Measurements from ENCODE around the gene IFITM10.
"Not testable (repeated sequence)": the region's sequence is repeated elsewhere in the genome, so short reads cannot be mapped to it uniquely, and the experiment has no call there.

Gene IFITM10

DNA sequence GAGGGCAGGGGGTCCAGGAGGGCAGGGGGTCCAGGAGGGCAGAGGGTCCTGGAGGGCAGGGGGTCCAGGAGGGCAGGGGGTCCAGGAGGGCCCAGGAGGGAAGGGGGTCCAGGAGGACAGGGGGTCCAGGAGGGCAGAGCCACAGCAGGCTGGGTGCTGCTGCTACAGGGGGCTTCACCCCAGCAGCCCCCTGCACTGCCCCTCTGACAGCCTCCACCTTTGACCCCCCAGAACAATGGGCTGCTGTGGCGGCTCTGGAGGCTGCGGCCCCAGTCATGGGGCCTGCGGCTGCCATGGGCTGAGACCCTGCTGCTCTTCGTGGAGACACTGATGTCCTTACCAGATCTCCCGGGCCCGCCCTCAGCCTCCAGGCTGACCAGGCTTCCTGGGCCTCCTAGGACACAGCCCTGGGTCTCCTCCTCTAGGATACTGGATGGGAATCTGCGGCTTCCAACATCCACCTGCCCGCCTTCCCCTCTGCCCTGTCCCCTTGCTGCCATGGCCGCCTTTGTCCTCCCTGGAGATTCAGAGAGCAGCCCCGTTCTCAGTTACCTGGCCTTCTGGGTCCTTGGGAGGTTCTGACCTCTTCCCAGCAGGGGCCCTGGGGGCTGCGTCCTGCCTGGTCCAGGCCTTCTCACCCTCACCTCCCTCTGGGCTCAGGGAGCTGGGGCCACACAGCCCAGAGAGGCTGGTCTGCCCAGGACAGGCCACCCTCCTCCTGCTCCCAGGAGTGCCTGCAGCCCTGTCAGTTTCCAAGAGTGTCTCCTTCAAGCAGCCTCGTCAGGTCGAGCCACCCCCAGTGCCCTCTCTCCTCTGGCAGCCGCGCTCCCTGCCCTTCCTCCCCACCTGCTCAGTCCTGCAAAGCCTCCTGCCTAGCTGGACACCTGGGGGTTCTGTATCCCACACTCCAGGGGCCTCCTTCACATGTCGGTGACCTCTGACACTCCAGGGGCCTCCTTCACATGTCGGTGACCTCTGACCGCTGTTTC, 65.2 kb downstream of the IFITM10 start:
- peaks cover 43% of the 10 kb centered on the region for H3K27me3 Mint-ChIP-seq
- H3K27ac Mint-ChIP-seq (ENCODE audit: low read depth); ATAC-seq (replicated peaks; ENCODE audit: extremely low read depth, poor library complexity, severe bottlenecking); H3K4me3 Mint-ChIP-seq; DNase-seq (ENCODE audit: low spot score in 2 of 2); H3K4me1 Mint-ChIP-seq; H3K36me3 Mint-ChIP-seq (ENCODE audit: insufficient read depth); H3K9me3 Mint-ChIP-seq: not testable (repeated sequence)

- not testable (repeated sequence) for H3K27ac Mint-ChIP-seq (ENCODE audit: low read depth); H3K4me1 Mint-ChIP-seq; ATAC-seq (replicated peaks; ENCODE audit: extremely low read depth, poor library complexity, severe bottlenecking); H3K4me3 Mint-ChIP-seq; DNase-seq (ENCODE audit: low spot score in 2 of 2); H3K36me3 Mint-ChIP-seq (ENCODE audit: insufficient read depth); H3K9me3 Mint-ChIP-seq
- H3K27me3 Mint-ChIP-seq: peaks cover 32% of the 10 kb centered on the region
These were observed 66.4 kb downstream of the IFITM10 start for GRCh38 chr11:1683904-1684572.

DNA sequence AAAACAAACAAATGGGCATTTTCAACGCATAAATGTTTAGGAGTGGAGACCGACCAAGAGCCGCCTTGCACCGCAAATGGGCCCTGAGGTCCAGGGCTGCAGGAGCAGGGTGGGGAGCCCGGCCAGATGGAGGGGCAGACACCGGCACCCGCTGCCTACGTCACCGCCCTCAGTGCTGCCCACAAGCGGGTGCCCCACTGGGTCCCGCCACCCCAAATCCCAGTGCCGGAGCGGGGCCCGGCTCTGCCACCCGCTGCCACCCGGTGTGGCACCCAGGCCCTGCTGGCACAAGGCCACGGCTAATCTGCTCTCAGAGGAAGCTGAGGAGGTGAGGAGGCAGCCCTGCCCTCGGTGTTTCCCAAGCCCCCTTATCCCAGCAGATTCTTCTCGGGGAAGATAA, 67.2 kb downstream of the IFITM10 start:
- H3K27me3 Mint-ChIP-seq: peaks cover 30% of the 10 kb centered on the region
- H3K4me3 Mint-ChIP-seq; DNase-seq (ENCODE audit: low spot score in 2 of 2); H3K36me3 Mint-ChIP-seq (ENCODE audit: insufficient read depth); ATAC-seq (replicated peaks; ENCODE audit: extremely low read depth, poor library complexity, severe bottlenecking); H3K4me1 Mint-ChIP-seq; H3K9me3 Mint-ChIP-seq; H3K27ac Mint-ChIP-seq (ENCODE audit: low read depth): not testable (repeated sequence)
